NCI-H2029 (cell line): ENCODE data around the gene ARRDC5.
"Not testable (repeated sequence)": the region's sequence is repeated elsewhere in the genome, so short reads cannot be mapped to it uniquely, and the experiment has no call there.

ENCODE experiments used
- DNase-seq: peaks from one replicate; lab custom pipeline; 2025; lab: John Stamatoyannopoulos, UW

Gene ARRDC5

GRCh38 chr19:4868286-4868834 lies 34.3 kb downstream of the ARRDC5 start:
- DNase-seq, result no peak

- peak; percentile 85 for DNase-seq
Measured at GRCh38 chr19:4867534-4868285, 35.0 kb downstream of the ARRDC5 start, which contains the start of gene PLIN3. PLIN3 (minus strand) TSS chr19:4867667; CDS start chr19:4861394, 6,273 bp downstream.

- no peak for DNase-seq
Measured at GRCh38 chr19:4866595-4867424, 35.9 kb downstream of the ARRDC5 start.

GRCh38 chr19:4861147-4861546 lies 41.5 kb downstream of the ARRDC5 start:
- peak; percentile 29 for DNase-seq

GRCh38 chr19:4859697-4860096 lies 43.0 kb downstream of the ARRDC5 start:
- no peak for DNase-seq

- not testable (repeated sequence) for DNase-seq
Measured at GRCh38 chr19:4856468-4856867, 46.2 kb downstream of the ARRDC5 start.

GRCh38 chr19:4853506-4853905 lies 49.2 kb downstream of the ARRDC5 start:
- DNase-seq, result not testable (repeated sequence)

GRCh38 chr19:4852484-4852883 lies 50.2 kb downstream of the ARRDC5 start:
- no peak for DNase-seq

- peak; percentile 77 for DNase-seq
Measured at GRCh38 chr19:4851551-4852290, 51.0 kb downstream of the ARRDC5 start.

GRCh38 chr19:4849019-4849418 lies 53.7 kb downstream of the ARRDC5 start:
- DNase-seq, result peak; percentile 66

- DNase-seq, result no peak
Measured at GRCh38 chr19:4847190-4847973, 55.3 kb downstream of the ARRDC5 start.

GRCh38 chr19:4845975-4846374 lies 56.7 kb downstream of the ARRDC5 start:
- DNase-seq, result not testable (repeated sequence)

GRCh38 chr19:4844348-4845179 lies 58.1 kb downstream of the ARRDC5 start:
- no peak for DNase-seq

GRCh38 chr19:4843647-4843965 lies 59.1 kb downstream of the ARRDC5 start:
- no peak for DNase-seq
